OCI-LY7 (cell line): ENCODE data around the gene C6orf120. TPM values are rescaled to one million over a fixed set of nuclear protein-coding genes. Genes with fewer than 3 reads are reported as not detected.

Experiments used
- BruUV-seq: library from RNA; stranded (reverse); fragments of 400-500 nt; replicated peaks from 2 replicates; lab custom pipeline; 2021; lab: Mats Ljungman, UMichigan
- CTCF ChIA-PET: fragments of 300-600 bp; sonication (Branson Sonifier 250); formaldehyde crosslinking; loops from one replicate; lab custom pipeline; 2022; ENCODE audit warnings: antibody characterized with exemption; ENCODE audit not compliant: unreplicated experiment; lab: Charles Lee
- POLR2A ChIA-PET: fragments of 300-600 bp; sonication (Branson Sonifier 250); formaldehyde crosslinking; loops from one replicate; lab custom pipeline; 2022; ENCODE audit warnings: antibody characterized with exemption; lab: Charles Lee
- DNase-seq: peaks from one replicate; pipeline ENCODE4 v3.0.0-alpha.2; 2015; ENCODE audit warnings: low spot score
- H2AFZ ChIP-seq: fragments of 200-600 bp; sonication (generic), shearing (Covaris generic); 2 replicates; pipeline ENCODE4 v1.6.1; 2014; ENCODE audit warnings: mild to moderate bottlenecking, antibody characterized with exemption, low read length, moderate library complexity
- H3K27ac ChIP-seq: fragments of 200-600 bp; sonication (generic); 2 replicates; pipeline ENCODE4 v1.5.1; 2014; ENCODE audit warnings: mixed run types, low read depth, mild to moderate bottlenecking, moderate library complexity, low read length, inconsistent platforms; ENCODE audit not compliant: poor library complexity, severe bottlenecking
- H3K36me3 ChIP-seq: fragments of 200-600 bp; sonication (generic); 2 replicates; pipeline ENCODE4 v1.6.1; 2014; ENCODE audit warnings: mild to moderate bottlenecking, antibody characterized with exemption, low read length, moderate library complexity, mixed read lengths; ENCODE audit not compliant: insufficient read depth
- H3K4me1 ChIP-seq: fragments of 200-600 bp; sonication (generic); 2 replicates; pipeline ENCODE4 v1.5.1; 2014; ENCODE audit warnings: mild to moderate bottlenecking, low read length; ENCODE audit not compliant: insufficient read depth, poor library complexity, severe bottlenecking
- H3K4me2 ChIP-seq: fragments of 200-600 bp; sonication (generic); 2 replicates; pipeline ENCODE4 v1.6.1; 2014; ENCODE audit warnings: mild to moderate bottlenecking, low read length
- H3K4me3 ChIP-seq: fragments of 200-600 bp; sonication (generic); 2 replicates; pipeline ENCODE4 v1.5.1; 2014; ENCODE audit warnings: mild to moderate bottlenecking, low read depth, low read length; ENCODE audit not compliant: poor library complexity, severe bottlenecking
- H3K79me2 ChIP-seq: fragments of 200-600 bp; sonication (generic); 2 replicates; pipeline ENCODE4 v1.6.1; 2016; ENCODE audit warnings: low read depth, mild to moderate bottlenecking, low read length, moderate library complexity, mixed read lengths; ENCODE audit not compliant: insufficient read depth
- H3K9me2 ChIP-seq: fragments of 200-600 bp; sonication (generic); 2 replicates; pipeline ENCODE4 v1.6.1; 2016; ENCODE audit warnings: mild to moderate bottlenecking, low read length, mixed read lengths; ENCODE audit not compliant: insufficient read depth
- H3K9me3 ChIP-seq: fragments of 200-600 bp; sonication (generic); 2 replicates; pipeline ENCODE4 v1.6.1; 2014; ENCODE audit warnings: mild to moderate bottlenecking, mixed run types, low read length, mixed read lengths
- H4K20me1 ChIP-seq: fragments of 200-600 bp; sonication (generic); 2 replicates; pipeline ENCODE4 v1.6.1; 2014; ENCODE audit warnings: mild to moderate bottlenecking, antibody characterized with exemption, low read length, moderate library complexity, mixed read lengths; ENCODE audit not compliant: insufficient read depth
- EZH2phosphoT487 ChIP-seq: fragments of 200-600 bp; sonication (generic); IDR thresholded peaks from 2 replicates; pipeline ENCODE4 v1.6.1; 2018; ENCODE audit warnings: low read depth, borderline replicate concordance, mild to moderate bottlenecking, mixed run types, antibody characterized with exemption, low read length, moderate library complexity, mixed read lengths
- intact Hi-C: fragments of 100-400 bp; cut with micrococcal nuclease; formaldehyde crosslinking; loops from one replicate; pipeline ENCODE4 v1.10.0; 2022; ENCODE audit not compliant: unreplicated experiment
- total RNA-seq, 2 experiments: library from RNA; depleted of rRNA in 1 of 2; stranded (reverse); fragments of >200 nt in 1 of 2; shearing (Covaris generic) in 1 of 2; gene quantifications; 2 replicates each; pipeline ENCODE4 v1.2.3, GENCODE V29; 2014 to 2022
- TF ChIP-seq, protein P1 (sequence below): fragments of 200-600 bp; sonication (generic); conservative IDR thresholded peaks from 2 replicates; pipeline ENCODE4 v1.5.1; 2014; ENCODE audit warnings: mild to moderate bottlenecking, antibody characterized with exemption, low read length, moderate library complexity, mixed read lengths

The C6orf120 gene
- total RNA-seq, 2 experiments from 2014 or later, result 19.0 to 30.3 TPM

DNA sequence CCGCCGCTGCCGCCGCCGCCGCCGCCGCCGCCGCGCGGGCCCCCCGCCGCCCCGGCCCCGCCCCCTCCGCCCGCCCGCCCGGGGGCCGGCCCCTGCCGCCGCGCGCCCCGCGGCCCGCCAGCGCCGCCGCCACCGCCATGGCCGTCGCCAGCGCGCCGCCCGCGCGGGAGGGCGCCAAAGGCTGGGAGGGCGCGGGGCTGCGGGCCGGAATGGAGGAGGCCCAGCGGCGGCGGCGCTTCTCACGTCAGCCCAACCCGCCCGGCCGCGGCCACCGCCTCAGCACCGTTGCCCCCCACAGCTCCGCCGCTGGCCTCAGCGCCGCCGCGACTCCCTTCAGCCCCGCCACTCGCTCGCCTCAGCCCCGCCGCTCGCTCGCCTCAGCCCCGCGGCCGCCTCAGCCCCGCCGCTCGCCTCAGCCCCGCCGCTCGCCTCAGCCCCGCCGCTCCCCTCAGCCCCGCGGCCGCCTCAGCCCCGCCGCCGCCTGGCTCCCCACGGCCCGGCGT, 22.1 kb downstream of the C6orf120 start:
- CTCF ChIA-PET, result no interaction called here
- TF ChIP-seq EZH2phosphoT487, result no peak
- TF ChIP-seq, protein P1, sequence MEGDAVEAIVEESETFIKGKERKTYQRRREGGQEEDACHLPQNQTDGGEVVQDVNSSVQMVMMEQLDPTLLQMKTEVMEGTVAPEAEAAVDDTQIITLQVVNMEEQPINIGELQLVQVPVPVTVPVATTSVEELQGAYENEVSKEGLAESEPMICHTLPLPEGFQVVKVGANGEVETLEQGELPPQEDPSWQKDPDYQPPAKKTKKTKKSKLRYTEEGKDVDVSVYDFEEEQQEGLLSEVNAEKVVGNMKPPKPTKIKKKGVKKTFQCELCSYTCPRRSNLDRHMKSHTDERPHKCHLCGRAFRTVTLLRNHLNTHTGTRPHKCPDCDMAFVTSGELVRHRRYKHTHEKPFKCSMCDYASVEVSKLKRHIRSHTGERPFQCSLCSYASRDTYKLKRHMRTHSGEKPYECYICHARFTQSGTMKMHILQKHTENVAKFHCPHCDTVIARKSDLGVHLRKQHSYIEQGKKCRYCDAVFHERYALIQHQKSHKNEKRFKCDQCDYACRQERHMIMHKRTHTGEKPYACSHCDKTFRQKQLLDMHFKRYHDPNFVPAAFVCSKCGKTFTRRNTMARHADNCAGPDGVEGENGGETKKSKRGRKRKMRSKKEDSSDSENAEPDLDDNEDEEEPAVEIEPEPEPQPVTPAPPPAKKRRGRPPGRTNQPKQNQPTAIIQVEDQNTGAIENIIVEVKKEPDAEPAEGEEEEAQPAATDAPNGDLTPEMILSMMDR, result no peak
- Histone ChIP-seq H3K4me3 (peak overlapping the region; percentile 69), H3K4me1 (peaks cover 26% of the 10 kb centered on the region), H3K27ac (peak overlapping the region; percentile 41), H3K36me3 (peaks cover 14% of the 10 kb centered on the region), H4K20me1 (peaks cover 21% of the 10 kb centered on the region), H3K9me2 (no peaks in the 10 kb centered on the region), H3K4me2 (no peak overlapping the region; the same call in 1 of the 2 replicates), H3K9me3 (no peaks in the 10 kb centered on the region), H3K79me2 (peaks cover 42% of the 10 kb centered on the region), H2AFZ (no peak overlapping the region)
- intact Hi-C loops, result loop anchor here (1.0 kb wide), 1 partner anchor 22 kb away; the partner anchor contains the start of genes C6orf120 and WDR27
- no TSS peak for BruUV-seq
- POLR2A ChIA-PET, result interaction anchor here (3.2 kb wide), 1 partner anchor 15 kb away, joined by 37 read pairs; no protein-coding TSS in a partner anchor
- DNase-seq, result peak; percentile 58

- POLR2A ChIA-PET, result interaction anchor here (1.1 to 2.7 kb wide), 5 partner anchors 10 to 25 kb away, joined by 5 to 12 read pairs (median 5); partner anchors contain the start of gene C6orf120
- DNase-seq, result peak; percentile 84
- Histone ChIP-seq H4K20me1 (peaks cover 18% of the 10 kb centered on the region), H3K4me2 (peak within 1 kb of the TSS; percentile 96), H3K79me2 (peaks cover 37% of the 10 kb centered on the region), H3K4me3 (peak within 1 kb of the TSS; percentile 83), H3K36me3 (peaks cover 8% of the 10 kb centered on the region), H3K4me1 (peaks cover 26% of the 10 kb centered on the region), H3K9me3 (no peaks in the 10 kb centered on the region), H2AFZ (peak within 1 kb of the TSS; percentile 88), H3K9me2 (no peaks in the 10 kb centered on the region), H3K27ac (peak within 1 kb of the TSS; percentile 86)
- no TSS peak for BruUV-seq
- intact Hi-C loops, result loop anchor here (1.0 kb wide), 1 partner anchor 27 kb away; the partner anchor contains the start of genes DYNLT2 and ERMARD
- CTCF ChIA-PET, result no interaction called here
- TF ChIP-seq, protein P1, result no peak
- TF ChIP-seq EZH2phosphoT487, result no peak
These were observed 22.7 kb downstream of the C6orf120 start, which contains the start of gene PHF10 for GRCh38 chr6:169724494-169725124. PHF10 (minus strand) TSS chr6:169724500; CDS start chr6:169723931, 569 bp downstream.
